OCI-LY7 (cell line): Measurements from ENCODE around the gene GJC1. TPM values are rescaled to one million over a fixed set of nuclear protein-coding genes. Genes with fewer than 3 reads are reported as not detected.
A peak's percentile ranks its signal among the peaks of the same experiment; 100 is the strongest.

ENCODE experiments used
- BruUV-seq: library from RNA; stranded (reverse); fragments of 400-500 nt; replicated peaks from 2 replicates; lab custom pipeline; 2021; lab: Mats Ljungman, UMichigan
- CTCF ChIA-PET: fragments of 300-600 bp; sonication (Branson Sonifier 250); formaldehyde crosslinking; loops from one replicate; lab custom pipeline; 2022; ENCODE audit warnings: antibody characterized with exemption; ENCODE audit not compliant: unreplicated experiment; lab: Charles Lee
- POLR2A ChIA-PET: fragments of 300-600 bp; sonication (Branson Sonifier 250); formaldehyde crosslinking; loops from one replicate; lab custom pipeline; 2022; ENCODE audit warnings: antibody characterized with exemption; lab: Charles Lee
- DNase-seq: peaks from one replicate; pipeline ENCODE4 v3.0.0-alpha.2; 2015; ENCODE audit warnings: low spot score
- H2AFZ ChIP-seq: fragments of 200-600 bp; sonication (generic), shearing (Covaris generic); 2 replicates; pipeline ENCODE4 v1.6.1; 2014; ENCODE audit warnings: mild to moderate bottlenecking, antibody characterized with exemption, low read length, moderate library complexity
- H3K27ac ChIP-seq: fragments of 200-600 bp; sonication (generic); 2 replicates; pipeline ENCODE4 v1.5.1; 2014; ENCODE audit warnings: mixed run types, low read depth, mild to moderate bottlenecking, moderate library complexity, low read length, inconsistent platforms; ENCODE audit not compliant: poor library complexity, severe bottlenecking
- H3K36me3 ChIP-seq: fragments of 200-600 bp; sonication (generic); 2 replicates; pipeline ENCODE4 v1.6.1; 2014; ENCODE audit warnings: mild to moderate bottlenecking, antibody characterized with exemption, low read length, moderate library complexity, mixed read lengths; ENCODE audit not compliant: insufficient read depth
- H3K4me1 ChIP-seq: fragments of 200-600 bp; sonication (generic); 2 replicates; pipeline ENCODE4 v1.5.1; 2014; ENCODE audit warnings: mild to moderate bottlenecking, low read length; ENCODE audit not compliant: insufficient read depth, poor library complexity, severe bottlenecking
- H3K4me2 ChIP-seq: fragments of 200-600 bp; sonication (generic); 2 replicates; pipeline ENCODE4 v1.6.1; 2014; ENCODE audit warnings: mild to moderate bottlenecking, low read length
- H3K4me3 ChIP-seq: fragments of 200-600 bp; sonication (generic); 2 replicates; pipeline ENCODE4 v1.5.1; 2014; ENCODE audit warnings: mild to moderate bottlenecking, low read depth, low read length; ENCODE audit not compliant: poor library complexity, severe bottlenecking
- H3K79me2 ChIP-seq: fragments of 200-600 bp; sonication (generic); 2 replicates; pipeline ENCODE4 v1.6.1; 2016; ENCODE audit warnings: low read depth, mild to moderate bottlenecking, low read length, moderate library complexity, mixed read lengths; ENCODE audit not compliant: insufficient read depth
- H3K9me2 ChIP-seq: fragments of 200-600 bp; sonication (generic); 2 replicates; pipeline ENCODE4 v1.6.1; 2016; ENCODE audit warnings: mild to moderate bottlenecking, low read length, mixed read lengths; ENCODE audit not compliant: insufficient read depth
- H3K9me3 ChIP-seq: fragments of 200-600 bp; sonication (generic); 2 replicates; pipeline ENCODE4 v1.6.1; 2014; ENCODE audit warnings: mild to moderate bottlenecking, mixed run types, low read length, mixed read lengths
- H4K20me1 ChIP-seq: fragments of 200-600 bp; sonication (generic); 2 replicates; pipeline ENCODE4 v1.6.1; 2014; ENCODE audit warnings: mild to moderate bottlenecking, antibody characterized with exemption, low read length, moderate library complexity, mixed read lengths; ENCODE audit not compliant: insufficient read depth
- CTCF ChIP-seq: fragments of 200-600 bp; sonication (generic); conservative IDR thresholded peaks from 2 replicates; pipeline ENCODE4 v1.5.1; 2014; ENCODE audit warnings: mild to moderate bottlenecking, antibody characterized with exemption, low read length, moderate library complexity, mixed read lengths
- EZH2phosphoT487 ChIP-seq: fragments of 200-600 bp; sonication (generic); IDR thresholded peaks from 2 replicates; pipeline ENCODE4 v1.6.1; 2018; ENCODE audit warnings: low read depth, borderline replicate concordance, mild to moderate bottlenecking, mixed run types, antibody characterized with exemption, low read length, moderate library complexity, mixed read lengths
- intact Hi-C: fragments of 100-400 bp; cut with micrococcal nuclease; formaldehyde crosslinking; loops from one replicate; pipeline ENCODE4 v1.10.0; 2022; ENCODE audit not compliant: unreplicated experiment
- total RNA-seq, 2 experiments: library from RNA; depleted of rRNA in 1 of 2; stranded (reverse); fragments of >200 nt in 1 of 2; shearing (Covaris generic) in 1 of 2; gene quantifications; 2 replicates each; pipeline ENCODE4 v1.2.3, GENCODE V29; 2014 to 2022

GJC1 gene
- total RNA-seq, 2 experiments from 2014 or later, result 14.2 to 19.5 TPM

- Histone ChIP-seq H4K20me1 (no peaks in the 10 kb centered on the region), H3K9me2 (no peaks in the 10 kb centered on the region), H3K9me3 (no peaks in the 10 kb centered on the region), H3K4me3 (peak overlapping the region; percentile 72), H3K79me2 (no peaks in the 10 kb centered on the region), H2AFZ (peak overlapping the region; percentile 80), H3K36me3 (no peaks in the 10 kb centered on the region), H3K4me1 (peaks cover 18% of the 10 kb centered on the region), H3K27ac (peak overlapping the region; percentile 8), H3K4me2 (peak overlapping the region; percentile 99)
- no TSS peak for BruUV-seq
- CTCF ChIA-PET, result interaction anchor here (0.8 kb wide), 1 partner anchor 137 kb away, joined by 3 read pairs; no protein-coding TSS in a partner anchor
- no peak for TF ChIP-seq EZH2phosphoT487
- TF ChIP-seq CTCF, result peak; percentile 94
- POLR2A ChIA-PET, result no interaction called here
- intact Hi-C loops, result loop anchor here (1.0 to 2.0 kb wide), 2 partner anchors 54 to 91 kb away; no protein-coding TSS in a partner anchor
- peak; percentile 89 for DNase-seq
These were observed 55.6 kb downstream of the GJC1 start for GRCh38 chr17:44774271-44775135.

- Histone ChIP-seq H3K79me2 (no peaks in the 10 kb centered on the region), H3K27ac (no peak overlapping the region), H3K9me2 (no peaks in the 10 kb centered on the region), H2AFZ (no peak overlapping the region), H3K4me1 (peaks cover 10% of the 10 kb centered on the region), H3K36me3 (no peaks in the 10 kb centered on the region), H3K4me3 (no peak overlapping the region), H3K4me2 (no peak overlapping the region), H4K20me1 (no peaks in the 10 kb centered on the region), H3K9me3 (no peaks in the 10 kb centered on the region)
- POLR2A ChIA-PET, result interaction anchor here (1.0 kb wide), 1 partner anchor 24 kb away, joined by 3 read pairs; no protein-coding TSS in a partner anchor
- DNase-seq, result no peak
- intact Hi-C loops, result no loop called here
- TF ChIP-seq CTCF, result no peak
- no peak for TF ChIP-seq EZH2phosphoT487
- CTCF ChIA-PET, result no interaction called here
- no TSS peak for BruUV-seq
These were observed 56.9 kb downstream of the GJC1 start for GRCh38 chr17:44773140-44773539.
